Gastrocnemius medialis (tissue), 4 donors: ENCODE data around the gene HDGF.

Experiments
- CTCF ChIP-seq, 5 experiments: fragments of 450-650 bp in 3 of 5; fragments of 200-600 bp in 2 of 5; sonication (generic) in 2 of 5; IDR thresholded peaks in 4 of 5; conservative IDR thresholded peaks in 1 of 5; 1 replicate in 4 of 5; 2 replicates in 1 of 5; pipeline ENCODE4 v1.5.1; 2016 to 2019; ENCODE audit warnings: antibody characterized with exemption in 5 of 5, mild to moderate bottlenecking in 3 of 5, moderate library complexity in 3 of 5
- POLR2A ChIP-seq, 2 donors: fragments of 450-650 bp; IDR thresholded peaks; one replicate each; pipeline ENCODE4 v1.6.1; 2017; ENCODE audit warnings: antibody characterized with exemption in 2 of 2, mild to moderate bottlenecking in 2 of 2, moderate library complexity in 2 of 2

GRCh38 chr1:156760092-156760795 is 8.8 kb upstream of the HDGF start:
- TF ChIP-seq CTCF (IDR thresholded peaks at IDR 0.05 in 4 of 5, conservative IDR thresholded peaks at IDR 0.05 in 1 of 5) (no peak), POLR2A (IDR thresholded peaks at IDR 0.05) (no peak)
